Transverse colon (tissue), 4 donors: ENCODE results near the gene SF3A1. TPM values are rescaled to one million over a fixed set of nuclear protein-coding genes. Genes with fewer than 3 reads are reported as not detected.

Experiments used
- DNase-seq: peaks from one replicate; pipeline ENCODE4 v3.0.0-alpha.2; 2019
- H3K27ac ChIP-seq, 4 donors: fragments of 200-600 bp; sonication (generic); 2 replicates each; pipeline ENCODE4 v1.5.1; 2016 to 2018; ENCODE audit warnings: inconsistent platforms in 4 of 4
- H3K27me3 ChIP-seq: fragments of 200-600 bp; sonication (generic); 2 replicates; pipeline ENCODE4 v1.5.1; 2017; ENCODE audit warnings: inconsistent platforms
- H3K36me3 ChIP-seq, 4 donors: fragments of 200-600 bp; sonication (generic); 2 replicates each; pipeline ENCODE4 v1.5.1; 2017 to 2019; ENCODE audit warnings: inconsistent platforms in 4 of 4
- H3K4me1 ChIP-seq, 4 donors: fragments of 200-600 bp; sonication (generic); 2 replicates each; pipeline ENCODE4 v1.5.1; 2017 to 2020; ENCODE audit warnings: inconsistent platforms in 4 of 4
- H3K4me3 ChIP-seq, 4 donors: fragments of 200-600 bp; sonication (generic); 1 replicate in 1 of 4; 2 replicates in 3 of 4; pipeline versions ENCODE4 v1.5.1 to v1.6.1; 2017 to 2019; ENCODE audit warnings: inconsistent platforms in 4 of 4
- H3K9me3 ChIP-seq, 2 donors: fragments of 200-600 bp; sonication (generic); 2 replicates each; pipeline ENCODE4 v1.5.1; 2017 to 2019; ENCODE audit warnings: inconsistent platforms in 2 of 2
- EP300 ChIP-seq: sonication (generic); formaldehyde crosslinking; IDR thresholded peaks from one replicate; pipeline ENCODE4 v1.6.1; 2017; ENCODE audit warnings: antibody characterized with exemption, low read depth
- POLR2A ChIP-seq: fragments of 450-650 bp; IDR thresholded peaks from one replicate; pipeline ENCODE4 v1.6.1; 2016; ENCODE audit warnings: antibody characterized with exemption, mild to moderate bottlenecking, moderate library complexity
- POLR2AphosphoS5 ChIP-seq, 3 donors: sonication (generic); formaldehyde crosslinking; IDR thresholded peaks; one replicate each; pipeline ENCODE4 v1.6.1; 2016; ENCODE audit warnings: antibody characterized with exemption in 3 of 3
- WGBS, 2 donors: methylation state at CpG; one replicate each; pipeline ENCODE4 v1.1.5; 2018; ENCODE audit warnings: low coverage in 1 of 2; 5-methylcytosine and 5-hydroxymethylcytosine counted together
- in situ Hi-C, 4 donors: fragments of 200-750 bp; cut with MboI; loops; one replicate each; pipeline versions ENCODE4 v1.15.0 to v1.15.1; 2017; ENCODE audit warnings: low sequenced_read_pairs in 3 of 4, low pct_ligation_motif_present in 1 of 4, low pct_unique_long_range_greater_than_20kb in 1 of 4
- intact Hi-C: fragments of 100-400 bp; cut with DNase I; formaldehyde crosslinking; loops from one replicate; pipeline ENCODE4 v1.15.1; 2023; ENCODE audit warnings: low total_unique reads
- total RNA-seq, 4 donors: library from RNA; depleted of rRNA; stranded (reverse); fragments of >200 nt; gene quantifications; one replicate each; pipeline ENCODE4 v1.1.0, GENCODE V29; 2016
- TF ChIP-seq, protein P1 (sequence below), 5 experiments: fragments of 200-600 bp in 3 of 5; fragments of 450-650 bp in 2 of 5; sonication (generic) in 3 of 5; IDR thresholded peaks; 1 replicate in 2 of 5; 2 replicates in 3 of 5; pipeline ENCODE4 v1.5.1; 2016 to 2017; ENCODE audit warnings: antibody characterized with exemption in 5 of 5, inconsistent platforms in 3 of 5, mild to moderate bottlenecking in 2 of 5, moderate library complexity in 1 of 5

Gene SF3A1
- total RNA-seq, 4 donors from 2014 or later, result 73.2 to 664 (median 99.3) TPM

DNA sequence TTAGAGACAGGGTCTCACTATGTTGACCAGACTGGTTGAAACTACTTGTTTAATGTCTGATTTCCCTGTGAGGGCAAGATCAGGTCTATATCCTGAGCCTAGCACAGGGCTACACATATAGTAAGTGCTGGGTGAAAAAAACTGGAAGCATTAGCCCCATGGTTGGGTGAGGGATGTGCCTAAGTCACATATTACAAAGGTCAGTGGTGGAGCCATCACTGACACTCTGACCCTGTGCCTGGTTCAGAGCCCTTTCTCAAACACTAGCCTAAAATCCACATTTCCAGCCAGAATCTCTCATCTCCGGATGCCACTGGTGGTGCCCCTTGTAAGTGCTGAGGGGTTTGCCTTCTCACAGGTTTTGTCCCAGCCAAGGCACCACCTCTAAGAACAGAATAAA is 38.9 kb downstream of the SF3A1 start:
- 93% methylated on average over 1 of the region's 1 CpG; no CpG with 5 or more reads in 1 of the 2 donors for WGBS, 2 donors
- no peak for DNase-seq
- Histone ChIP-seq H3K36me3 (no peaks in the 10 kb centered on the region), H3K27me3 (no peaks in the 10 kb centered on the region), H3K4me3 (no peak overlapping the region), H3K9me3 (no peaks in the 10 kb centered on the region), H3K4me1 (peaks cover 14 to 83% (median 32%) of the 10 kb centered on the region in 4 donors), H3K27ac (peak overlapping the region in 1 of 4 donors; percentile 3)
- no peak for TF ChIP-seq POLR2A
- TF ChIP-seq POLR2AphosphoS5 (IDR thresholded peaks at IDR 0.05), result no peak
- TF ChIP-seq, protein P1, sequence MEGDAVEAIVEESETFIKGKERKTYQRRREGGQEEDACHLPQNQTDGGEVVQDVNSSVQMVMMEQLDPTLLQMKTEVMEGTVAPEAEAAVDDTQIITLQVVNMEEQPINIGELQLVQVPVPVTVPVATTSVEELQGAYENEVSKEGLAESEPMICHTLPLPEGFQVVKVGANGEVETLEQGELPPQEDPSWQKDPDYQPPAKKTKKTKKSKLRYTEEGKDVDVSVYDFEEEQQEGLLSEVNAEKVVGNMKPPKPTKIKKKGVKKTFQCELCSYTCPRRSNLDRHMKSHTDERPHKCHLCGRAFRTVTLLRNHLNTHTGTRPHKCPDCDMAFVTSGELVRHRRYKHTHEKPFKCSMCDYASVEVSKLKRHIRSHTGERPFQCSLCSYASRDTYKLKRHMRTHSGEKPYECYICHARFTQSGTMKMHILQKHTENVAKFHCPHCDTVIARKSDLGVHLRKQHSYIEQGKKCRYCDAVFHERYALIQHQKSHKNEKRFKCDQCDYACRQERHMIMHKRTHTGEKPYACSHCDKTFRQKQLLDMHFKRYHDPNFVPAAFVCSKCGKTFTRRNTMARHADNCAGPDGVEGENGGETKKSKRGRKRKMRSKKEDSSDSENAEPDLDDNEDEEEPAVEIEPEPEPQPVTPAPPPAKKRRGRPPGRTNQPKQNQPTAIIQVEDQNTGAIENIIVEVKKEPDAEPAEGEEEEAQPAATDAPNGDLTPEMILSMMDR (IDR thresholded peaks at IDR 0.05), result no peak
- no peak for TF ChIP-seq EP300
- intact Hi-C loops (no loop called here), in situ Hi-C loops (no loop called here)

DNA sequence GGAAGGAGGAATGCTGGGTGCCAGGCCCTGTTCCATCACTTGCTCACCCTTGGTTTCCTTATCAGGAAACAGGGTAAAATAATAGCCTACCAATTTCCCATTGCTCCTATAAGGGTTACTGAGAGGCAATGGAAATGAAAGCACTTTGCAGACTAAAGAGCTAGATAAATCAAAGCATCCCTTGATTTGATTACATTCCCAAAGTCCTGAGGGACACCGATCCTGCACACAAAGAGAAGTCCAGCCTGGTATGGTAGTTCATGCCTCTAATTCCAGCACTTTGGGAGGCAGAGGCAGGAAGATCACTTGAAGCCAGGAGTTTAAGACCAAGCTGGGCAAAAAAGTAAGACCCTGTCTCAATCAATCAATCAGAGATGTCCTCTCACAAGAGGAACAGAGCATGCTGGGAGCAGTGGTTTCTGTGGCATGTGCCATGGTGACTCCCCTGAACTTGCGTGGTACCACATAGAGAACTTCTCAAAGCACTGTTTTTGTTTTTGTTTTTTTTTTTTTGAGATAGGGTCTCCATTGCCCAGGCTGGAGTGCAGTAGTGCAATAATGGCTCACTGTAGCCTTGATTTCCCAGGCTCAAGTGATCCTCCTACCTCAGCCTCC is 40.6 kb downstream of the SF3A1 start:
- 84 to 100% methylated on average over 1 to 2 of the region's 2 CpGs for WGBS, 2 donors
- no peak for TF ChIP-seq POLR2A
- TF ChIP-seq, protein P1 (IDR thresholded peaks at IDR 0.05), result no peak
- TF ChIP-seq EP300, result no peak
- TF ChIP-seq POLR2AphosphoS5 (IDR thresholded peaks at IDR 0.05), result no peak
- peak overlapping the region in 1 of 4 donors; percentile 42 for H3K27ac ChIP-seq
- peaks cover 31 to 88% (median 47%) of the 10 kb centered on the region in 4 donors for H3K4me1 ChIP-seq
- no peak overlapping the region for H3K4me3 ChIP-seq
- H3K36me3 ChIP-seq, result no peaks in the 10 kb centered on the region
- intact Hi-C loops, result no loop called here
- no peak for DNase-seq
- in situ Hi-C loops, result no loop called here
- no peaks in the 10 kb centered on the region for H3K9me3 ChIP-seq
- H3K27me3 ChIP-seq, result no peaks in the 10 kb centered on the region

DNA sequence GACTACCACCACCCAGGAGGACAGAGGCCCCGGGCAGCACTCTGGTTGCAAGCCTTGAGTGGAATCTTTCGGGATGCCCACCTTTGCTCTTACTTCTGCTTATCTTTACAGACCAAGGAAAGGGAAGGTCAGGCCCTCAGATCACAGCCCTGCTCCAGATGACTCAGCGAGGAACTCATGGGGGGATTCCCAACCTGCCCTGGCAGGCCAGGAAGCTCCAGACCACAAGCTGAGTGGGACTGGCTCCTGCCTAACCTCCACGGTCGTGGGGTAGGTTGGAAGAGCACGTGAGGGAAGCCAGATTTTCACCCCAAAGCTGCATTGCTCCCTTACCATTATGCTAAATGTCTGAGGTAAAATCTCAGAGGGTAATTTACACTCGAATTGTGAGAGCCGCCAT is 41.8 kb downstream of the SF3A1 start:
- Histone ChIP-seq H3K9me3 (no peaks in the 10 kb centered on the region), H3K4me3 (no peak overlapping the region), H3K4me1 (peaks cover 43 to 92% (median 58%) of the 10 kb centered on the region in 4 donors), H3K27me3 (no peaks in the 10 kb centered on the region), H3K27ac (peak overlapping the region in 1 of 4 donors; percentile 53), H3K36me3 (no peaks in the 10 kb centered on the region)
- no peak for DNase-seq
- intact Hi-C loops, result no loop called here
- in situ Hi-C loops, result no loop called here
- 65 to 87% methylated on average over 4 to 8 of the region's 8 CpGs for WGBS, 2 donors
- TF ChIP-seq POLR2A, result no peak
- no peak for TF ChIP-seq POLR2AphosphoS5 (IDR thresholded peaks at IDR 0.05)
- TF ChIP-seq EP300, result no peak
- TF ChIP-seq, protein P1 (IDR thresholded peaks at IDR 0.05), result no peak

DNA sequence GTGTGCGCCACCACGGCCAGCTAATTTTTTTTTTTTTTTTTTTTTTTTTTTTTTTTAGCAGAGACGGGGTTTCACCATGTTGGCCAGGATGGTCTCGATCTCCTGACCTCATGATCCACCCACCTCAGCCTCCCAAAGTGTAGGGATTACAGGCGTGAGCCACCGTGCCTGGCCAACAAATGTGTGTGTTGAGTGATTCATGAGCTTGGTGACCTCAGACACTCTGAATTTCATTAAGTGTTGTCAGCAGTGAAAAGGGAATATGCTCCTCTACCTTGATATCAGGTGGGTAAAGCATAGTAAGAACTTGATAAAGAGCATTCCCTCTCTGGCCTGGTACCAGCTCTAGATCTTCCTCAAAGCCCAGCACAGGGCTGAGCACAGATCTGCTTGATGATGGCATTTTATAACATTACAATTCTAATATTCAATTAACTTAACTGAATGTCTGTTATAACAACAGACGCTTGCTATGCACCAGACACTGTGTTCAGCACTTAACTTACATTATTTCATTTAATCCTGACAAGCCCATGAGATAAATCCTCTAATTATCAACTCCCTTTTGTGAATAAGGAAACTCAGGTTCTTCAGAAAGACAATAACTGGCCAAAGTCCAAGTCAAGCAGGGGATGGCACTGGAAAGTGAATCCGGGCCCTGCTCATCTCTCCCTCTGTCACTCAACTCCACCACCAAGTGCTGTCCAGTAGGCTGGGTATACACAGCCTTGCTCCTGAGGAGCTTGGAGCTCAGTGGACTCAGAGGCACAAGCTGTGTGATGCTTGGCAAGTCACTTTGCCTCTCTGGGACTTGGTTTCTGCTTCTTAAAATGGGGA is 42.9 kb downstream of the SF3A1 start:
- in situ Hi-C loops, result no loop called here
- DNase-seq, result no peak
- H3K27ac ChIP-seq, result peak overlapping the region in 2 of 4 donors; percentile 43 to 53
- H3K9me3 ChIP-seq, result no peaks in the 10 kb centered on the region
- H3K27me3 ChIP-seq, result no peaks in the 10 kb centered on the region
- TF ChIP-seq POLR2A (no peak), POLR2AphosphoS5 (IDR thresholded peaks at IDR 0.05) (no peak), EP300 (no peak)
- intact Hi-C loops, result no loop called here
- peaks cover 51 to 94% (median 69%) of the 10 kb centered on the region in 4 donors for H3K4me1 ChIP-seq
- no peaks in the 10 kb centered on the region for H3K36me3 ChIP-seq
- WGBS, 2 donors, result 80 to 82% methylated on average over 4 to 5 of the region's 8 CpGs
- no peak overlapping the region for H3K4me3 ChIP-seq
